Measurements from ENCODE around the gene PGM2. TPM values are rescaled to one million over a fixed set of nuclear protein-coding genes. Genes with fewer than 3 reads are reported as not detected.

The PGM2 gene
- total RNA-seq, 1 experiment from 2014 or later = 31.0 TPM

DNA sequence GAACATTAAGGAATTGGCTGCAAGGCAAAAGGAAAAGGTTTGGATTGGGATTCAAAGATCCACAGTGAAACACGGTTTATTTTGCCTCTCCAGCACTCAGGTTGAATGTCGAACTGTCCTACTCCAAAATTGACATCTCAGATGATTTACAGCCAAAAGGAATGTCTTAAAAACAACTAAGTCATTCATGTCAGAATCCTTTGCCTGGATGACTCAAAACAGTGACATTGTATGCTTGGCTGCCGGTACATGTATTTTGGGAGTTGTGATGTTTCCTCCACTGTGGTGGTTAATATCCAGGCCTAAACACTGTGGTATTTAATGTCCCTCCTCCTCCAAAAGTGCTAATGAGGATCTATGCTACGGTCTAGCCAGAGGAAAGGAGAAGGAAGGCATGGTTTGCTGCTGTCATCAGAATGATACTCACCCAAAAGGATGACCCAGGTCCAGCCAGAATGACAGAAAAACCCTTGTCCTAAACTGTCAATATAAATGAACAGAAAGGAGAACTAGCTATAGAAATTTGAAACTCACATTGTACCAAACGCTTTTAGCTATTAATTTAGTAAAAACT is 20.9 kb downstream of the PGM2 start:
- TF ChIP-seq, protein P1, sequence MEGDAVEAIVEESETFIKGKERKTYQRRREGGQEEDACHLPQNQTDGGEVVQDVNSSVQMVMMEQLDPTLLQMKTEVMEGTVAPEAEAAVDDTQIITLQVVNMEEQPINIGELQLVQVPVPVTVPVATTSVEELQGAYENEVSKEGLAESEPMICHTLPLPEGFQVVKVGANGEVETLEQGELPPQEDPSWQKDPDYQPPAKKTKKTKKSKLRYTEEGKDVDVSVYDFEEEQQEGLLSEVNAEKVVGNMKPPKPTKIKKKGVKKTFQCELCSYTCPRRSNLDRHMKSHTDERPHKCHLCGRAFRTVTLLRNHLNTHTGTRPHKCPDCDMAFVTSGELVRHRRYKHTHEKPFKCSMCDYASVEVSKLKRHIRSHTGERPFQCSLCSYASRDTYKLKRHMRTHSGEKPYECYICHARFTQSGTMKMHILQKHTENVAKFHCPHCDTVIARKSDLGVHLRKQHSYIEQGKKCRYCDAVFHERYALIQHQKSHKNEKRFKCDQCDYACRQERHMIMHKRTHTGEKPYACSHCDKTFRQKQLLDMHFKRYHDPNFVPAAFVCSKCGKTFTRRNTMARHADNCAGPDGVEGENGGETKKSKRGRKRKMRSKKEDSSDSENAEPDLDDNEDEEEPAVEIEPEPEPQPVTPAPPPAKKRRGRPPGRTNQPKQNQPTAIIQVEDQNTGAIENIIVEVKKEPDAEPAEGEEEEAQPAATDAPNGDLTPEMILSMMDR (conservative IDR thresholded peaks at IDR 0.05; ENCODE audit: low read depth, low read length) = no peak
- TF ChIP-seq EZH2 (IDR thresholded peaks at IDR 0.05; ENCODE audit: borderline replicate concordance, low read depth, low read length, poor library complexity, severe bottlenecking) = no peak
- intact Hi-C loops (cut with micrococcal nuclease; ENCODE audit: unreplicated experiment) = no loop called here
- no peak overlapping the region for H3K4me3 ChIP-seq (ENCODE audit: low read depth, low read length, poor library complexity, severe bottlenecking)
- no peaks in the 10 kb centered on the region for H3K9me3 ChIP-seq (ENCODE audit: low read depth, low read length, poor library complexity, severe bottlenecking)
- no peaks in the 10 kb centered on the region for H3K27me3 ChIP-seq (replicated peaks; ENCODE audit: insufficient read depth, low read depth, low read length, poor library complexity)
- H3K36me3 ChIP-seq (ENCODE audit: insufficient read depth, low read length, poor library complexity, severe bottlenecking) = peaks cover 36% of the 10 kb centered on the region
- no TSS peak for BruUV-seq (replicated peaks)
- no peaks in the 10 kb centered on the region for H3K4me1 ChIP-seq (ENCODE audit: insufficient read depth, low read length, poor library complexity, severe bottlenecking)
- DNase-seq (ENCODE audit: low spot score) = no peak
- CTCF ChIA-PET = no interaction called here
- no peak overlapping the region for H3K27ac ChIP-seq (ENCODE audit: low read depth, low read length, poor library complexity, severe bottlenecking)
- POLR2A ChIA-PET (ENCODE audit: low non-redundant PET) = no interaction called here

DNA sequence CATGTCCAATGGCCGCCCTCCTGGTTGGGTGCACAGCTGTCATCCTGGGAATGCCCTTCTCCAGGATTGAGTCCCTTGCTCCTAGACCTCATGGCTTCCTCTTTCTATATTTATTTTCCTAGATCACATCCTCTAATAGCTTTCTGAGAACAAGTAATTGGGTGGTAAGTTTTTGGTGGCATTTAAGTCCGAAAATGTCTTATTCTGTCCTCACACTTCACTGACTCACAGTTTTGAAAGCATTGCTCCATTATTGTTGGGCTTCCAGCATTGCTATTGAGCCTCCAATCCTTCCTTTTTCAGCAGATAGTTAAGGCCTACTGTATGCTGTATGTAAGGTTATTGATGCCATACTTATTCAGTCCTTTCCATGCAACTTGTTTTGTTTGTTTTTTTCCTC is 25.9 kb downstream of the PGM2 start:
- POLR2A ChIA-PET (ENCODE audit: low non-redundant PET) = no interaction called here

DNA sequence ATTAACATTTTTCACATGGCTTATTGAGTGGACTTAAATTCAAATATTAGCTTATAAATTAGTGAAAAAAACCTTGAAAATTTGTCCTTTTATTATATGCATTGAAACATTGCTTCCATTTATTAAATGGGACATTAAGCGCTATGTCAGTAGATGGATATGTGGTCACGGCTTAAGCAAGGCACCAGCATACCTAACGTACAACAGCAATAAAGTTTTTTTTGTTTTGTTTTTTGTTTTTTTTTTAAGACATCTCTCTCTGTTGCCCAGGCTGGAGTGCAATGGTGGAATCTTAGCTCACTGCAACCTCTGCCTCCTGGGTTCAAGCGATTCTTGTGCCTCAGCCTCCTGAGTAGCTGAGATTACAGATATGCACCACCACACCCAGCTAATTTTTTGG is 31.6 kb downstream of the PGM2 start:
- POLR2A ChIA-PET (ENCODE audit: low non-redundant PET) = no interaction called here
- no peak overlapping the region for H3K4me3 ChIP-seq (ENCODE audit: low read depth, low read length, poor library complexity, severe bottlenecking)
- H3K27me3 ChIP-seq (replicated peaks; ENCODE audit: insufficient read depth, low read depth, low read length, poor library complexity) = no peaks in the 10 kb centered on the region
- H3K27ac ChIP-seq (ENCODE audit: low read depth, low read length, poor library complexity, severe bottlenecking) = no peak overlapping the region
- TF ChIP-seq, protein P1 (conservative IDR thresholded peaks at IDR 0.05; ENCODE audit: low read depth, low read length) = no peak
- TF ChIP-seq EZH2 (IDR thresholded peaks at IDR 0.05; ENCODE audit: borderline replicate concordance, low read depth, low read length, poor library complexity, severe bottlenecking) = no peak
- no TSS peak for BruUV-seq (replicated peaks)
- H3K9me3 ChIP-seq (ENCODE audit: low read depth, low read length, poor library complexity, severe bottlenecking) = no peaks in the 10 kb centered on the region
- CTCF ChIA-PET = no interaction called here
- H3K4me1 ChIP-seq (ENCODE audit: insufficient read depth, low read length, poor library complexity, severe bottlenecking) = no peaks in the 10 kb centered on the region
- peaks cover 18% of the 10 kb centered on the region for H3K36me3 ChIP-seq (ENCODE audit: insufficient read depth, low read length, poor library complexity, severe bottlenecking)
- intact Hi-C loops (cut with micrococcal nuclease; ENCODE audit: unreplicated experiment) = no loop called here
- no peak for DNase-seq (ENCODE audit: low spot score)

More for the DNA sequence above, 25.9 kb downstream of the PGM2 start:
- Histone ChIP-seq H3K4me1 (ENCODE audit: insufficient read depth, low read length, poor library complexity, severe bottlenecking) (no peaks in the 10 kb centered on the region), H3K27ac (ENCODE audit: low read depth, low read length, poor library complexity, severe bottlenecking) (no peak overlapping the region), H3K9me3 (ENCODE audit: low read depth, low read length, poor library complexity, severe bottlenecking) (no peaks in the 10 kb centered on the region), H3K4me3 (ENCODE audit: low read depth, low read length, poor library complexity, severe bottlenecking) (no peak overlapping the region), H3K27me3 (replicated peaks; ENCODE audit: insufficient read depth, low read depth, low read length, poor library complexity) (no peaks in the 10 kb centered on the region), H3K36me3 (ENCODE audit: insufficient read depth, low read length, poor library complexity, severe bottlenecking) (peaks cover 16% of the 10 kb centered on the region)
- intact Hi-C loops (cut with micrococcal nuclease; ENCODE audit: unreplicated experiment) = no loop called here
- no peak for TF ChIP-seq EZH2 (IDR thresholded peaks at IDR 0.05; ENCODE audit: borderline replicate concordance, low read depth, low read length, poor library complexity, severe bottlenecking)
- TF ChIP-seq, protein P1 (conservative IDR thresholded peaks at IDR 0.05; ENCODE audit: low read depth, low read length) = no peak
- CTCF ChIA-PET = no interaction called here
- no TSS peak for BruUV-seq (replicated peaks)
- DNase-seq (ENCODE audit: low spot score) = no peak

All from A673 (cell line).